GM21390 (cell line): ENCODE results near the gene RLN3.

Experiments used
- ATAC-seq: cut with Tn5 transposase; IDR thresholded peaks from one replicate; pipeline ENCODE4 v1.9.1; 2021; ENCODE audit not compliant: unreplicated experiment

RLN3 gene

GRCh38 chr19:14054099-14054498 is 26.2 kb downstream of the RLN3 start:
- ATAC-seq: no peak

GRCh38 chr19:14054721-14055120 is 26.8 kb downstream of the RLN3 start:
- no peak for ATAC-seq

- ATAC-seq: no peak
These were observed 27.4 kb downstream of the RLN3 start for GRCh38 chr19:14055396-14055795.

GRCh38 chr19:14056069-14056666 is 28.2 kb downstream of the RLN3 start:
- ATAC-seq: no peak

- no peak for ATAC-seq
These were observed 28.9 kb downstream of the RLN3 start for GRCh38 chr19:14056741-14057356.

GRCh38 chr19:14058182-14059092 is 30.5 kb downstream of the RLN3 start:
- ATAC-seq: no peak

GRCh38 chr19:14059093-14059480 is 31.1 kb downstream of the RLN3 start:
- ATAC-seq: no peak

- ATAC-seq: no peak
These were observed 31.8 kb downstream of the RLN3 start for GRCh38 chr19:14059652-14060155.

- ATAC-seq: no peak
These were observed 33.3 kb downstream of the RLN3 start for GRCh38 chr19:14061081-14061749.

- ATAC-seq: no peak
These were observed 34.0 kb downstream of the RLN3 start, which contains the start of gene PALM3 for GRCh38 chr19:14061751-14062557. PALM3 (minus strand) TSS chr19:14062076; CDS start chr19:14061980, 96 bp downstream.

- no peak for ATAC-seq
These were observed 34.6 kb downstream of the RLN3 start for GRCh38 chr19:14062558-14062855.

GRCh38 chr19:14063105-14063504 is 35.2 kb downstream of the RLN3 start:
- no peak for ATAC-seq

- no peak for ATAC-seq
These were observed 38.2 kb downstream of the RLN3 start for GRCh38 chr19:14066134-14066533.

- ATAC-seq: no peak
These were observed 42.5 kb downstream of the RLN3 start for GRCh38 chr19:14070268-14071050.

- peak; percentile 3 for ATAC-seq
These were observed 44.8 kb downstream of the RLN3 start, which contains the start of gene MISP3 for GRCh38 chr19:14072535-14073260. MISP3 (plus strand) TSS chr19:14072786; CDS start chr19:14073310, 524 bp downstream.

- peak; percentile 50 for ATAC-seq
These were observed 45.4 kb downstream of the RLN3 start for GRCh38 chr19:14073261-14073924.

GRCh38 chr19:14073925-14074838 is 46.2 kb downstream of the RLN3 start:
- ATAC-seq: no peak
